Endothelial cell of hepatic sinusoid (primary cell): ENCODE results near the gene BRCA2.
"Not testable (repeated sequence)": the region's sequence is repeated elsewhere in the genome, so short reads cannot be mapped to it uniquely, and the experiment has no call there.

Source experiments
- in situ Hi-C: cut with HindIII; loops from 2 replicates; pipeline ENCODE4 v1.10.0; 2017; ENCODE audit warnings: low sequenced_read_pairs

BRCA2 gene

DNA sequence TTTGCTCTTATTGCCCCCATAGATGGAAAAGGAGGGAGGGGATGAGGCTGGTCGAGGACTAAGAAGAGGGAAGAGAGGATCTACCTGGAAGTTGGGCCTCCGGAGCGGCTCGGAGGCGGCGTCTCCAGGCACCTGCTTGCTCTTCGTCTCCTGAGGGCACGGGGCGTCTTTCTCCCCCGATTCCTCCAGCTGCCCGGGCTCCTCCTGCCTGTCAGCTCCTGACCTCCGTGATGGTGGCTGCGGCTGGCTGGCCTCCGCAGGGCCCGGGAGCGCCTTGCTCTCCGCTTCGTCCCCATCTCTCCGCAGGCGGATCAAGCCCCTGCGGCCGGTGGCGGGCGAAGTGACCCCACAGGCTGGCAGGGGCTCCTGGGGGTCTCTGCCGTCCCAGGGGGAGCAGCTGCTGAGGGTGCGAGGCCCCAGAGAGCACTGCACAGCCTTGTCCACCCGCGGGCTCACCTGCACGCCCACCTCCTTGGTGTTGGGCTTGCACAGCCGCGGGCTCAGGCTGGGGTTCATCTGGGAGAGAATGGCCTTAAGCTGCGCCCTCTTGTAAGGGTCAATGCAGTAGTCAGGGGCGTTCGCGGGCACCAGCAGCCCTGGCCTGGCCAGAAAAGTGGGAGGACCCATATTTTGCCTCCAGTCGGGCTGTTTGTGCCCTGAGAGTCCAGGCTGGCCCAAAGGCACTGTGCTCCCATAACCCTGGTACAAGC, 4.0 kb upstream of the BRCA2 start:
- in situ Hi-C loops: no loop called here

DNA sequence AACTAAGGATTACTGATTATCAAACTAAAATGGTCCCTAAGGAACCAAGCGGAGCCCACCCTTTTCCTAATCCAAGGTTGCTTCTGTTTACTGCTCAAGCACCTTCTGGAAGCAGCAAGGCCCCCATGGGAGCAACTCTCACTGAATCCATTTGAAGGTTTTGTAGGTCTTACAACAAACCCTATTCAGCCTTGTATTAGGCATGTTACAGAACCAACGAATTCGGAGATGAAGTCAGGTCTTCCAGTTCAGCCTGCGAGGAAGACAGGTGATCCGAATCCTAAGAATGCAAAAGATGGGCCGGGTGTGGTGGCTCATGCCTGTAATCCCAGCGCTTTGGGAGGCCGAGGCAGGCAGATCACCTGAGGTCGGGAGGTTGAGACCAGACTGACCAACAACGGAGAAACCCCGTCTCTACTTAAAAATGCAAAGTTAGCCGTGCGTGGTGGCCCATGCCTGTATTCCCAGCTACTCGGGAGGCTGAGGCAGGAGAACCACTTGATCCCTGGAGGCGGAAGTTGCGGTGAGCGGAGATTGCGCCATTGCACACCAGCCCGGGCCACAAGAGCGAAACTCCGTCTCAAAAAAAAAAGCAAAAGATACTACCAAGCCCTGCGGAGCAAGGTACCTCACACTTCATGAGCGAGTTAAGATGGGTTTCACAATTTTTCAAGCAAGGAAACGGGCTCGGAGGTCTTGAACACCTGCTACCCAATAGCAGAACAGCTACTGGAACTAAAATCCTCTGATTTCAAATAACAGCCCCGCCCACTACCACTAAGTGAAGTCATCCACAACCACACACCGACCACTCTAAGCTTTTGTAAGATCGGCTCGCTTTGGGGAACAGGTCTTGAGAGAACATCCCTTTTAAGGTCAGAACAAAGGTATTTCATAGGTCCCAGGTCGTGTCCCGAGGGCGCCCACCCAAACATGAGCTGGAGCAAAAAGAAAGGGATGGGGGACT, 754 bp upstream of the BRCA2 start:
- in situ Hi-C loops: no loop called here

DNA sequence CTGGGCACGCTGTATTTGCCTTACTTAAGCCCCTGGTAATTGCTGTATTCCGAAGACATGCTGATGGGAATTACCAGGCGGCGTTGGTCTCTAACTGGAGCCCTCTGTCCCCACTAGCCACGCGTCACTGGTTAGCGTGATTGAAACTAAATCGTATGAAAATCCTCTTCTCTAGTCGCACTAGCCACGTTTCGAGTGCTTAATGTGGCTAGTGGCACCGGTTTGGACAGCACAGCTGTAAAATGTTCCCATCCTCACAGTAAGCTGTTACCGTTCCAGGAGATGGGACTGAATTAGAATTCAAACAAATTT, 676 bp downstream of the BRCA2 start:
- in situ Hi-C loops: no loop called here

DNA sequence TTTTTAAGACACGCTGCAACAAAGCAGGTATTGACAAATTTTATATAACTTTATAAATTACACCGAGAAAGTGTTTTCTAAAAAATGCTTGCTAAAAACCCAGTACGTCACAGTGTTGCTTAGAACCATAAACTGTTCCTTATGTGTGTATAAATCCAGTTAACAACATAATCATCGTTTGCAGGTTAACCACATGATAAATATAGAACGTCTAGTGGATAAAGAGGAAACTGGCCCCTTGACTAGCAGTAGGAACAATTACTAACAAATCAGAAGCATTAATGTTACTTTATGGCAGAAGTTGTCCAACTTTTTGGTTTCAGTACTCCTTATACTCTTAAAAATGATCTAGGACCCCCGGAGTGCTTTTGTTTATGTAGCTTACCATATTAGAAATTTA, 1.2 kb downstream of the BRCA2 start:
- in situ Hi-C loops: no loop called here

DNA sequence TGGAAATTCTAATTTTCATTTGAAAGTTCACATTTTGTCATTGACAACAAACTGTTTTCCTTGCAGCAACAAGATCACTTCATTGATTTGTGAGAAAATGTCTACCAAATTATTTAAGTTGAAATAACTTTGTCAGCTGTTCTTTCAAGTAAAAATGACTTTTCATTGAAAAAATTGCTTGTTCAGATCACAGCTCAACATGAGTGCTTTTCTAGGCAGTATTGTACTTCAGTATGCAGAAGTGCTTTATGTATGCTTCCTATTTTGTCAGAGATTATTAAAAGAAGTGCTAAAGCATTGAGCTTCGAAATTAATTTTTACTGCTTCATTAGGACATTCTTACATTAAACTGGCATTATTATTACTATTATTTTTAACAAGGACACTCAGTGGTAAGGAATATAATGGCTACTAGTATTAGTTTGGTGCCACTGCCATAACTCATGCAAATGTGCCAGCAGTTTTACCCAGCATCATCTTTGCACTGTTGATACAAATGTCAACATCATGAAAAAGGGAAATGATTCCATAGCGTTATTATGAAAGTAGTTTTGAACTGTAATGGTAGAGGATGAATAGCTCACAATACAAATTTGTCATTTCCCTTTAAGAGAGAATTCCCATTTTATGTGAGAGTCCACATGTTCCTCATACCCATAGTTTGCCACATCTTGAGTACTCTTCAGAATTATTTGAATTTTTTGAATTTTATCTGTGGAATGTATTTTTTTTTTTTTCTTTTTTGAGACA, 2.6 kb downstream of the BRCA2 start:
- in situ Hi-C loops: no loop called here

DNA sequence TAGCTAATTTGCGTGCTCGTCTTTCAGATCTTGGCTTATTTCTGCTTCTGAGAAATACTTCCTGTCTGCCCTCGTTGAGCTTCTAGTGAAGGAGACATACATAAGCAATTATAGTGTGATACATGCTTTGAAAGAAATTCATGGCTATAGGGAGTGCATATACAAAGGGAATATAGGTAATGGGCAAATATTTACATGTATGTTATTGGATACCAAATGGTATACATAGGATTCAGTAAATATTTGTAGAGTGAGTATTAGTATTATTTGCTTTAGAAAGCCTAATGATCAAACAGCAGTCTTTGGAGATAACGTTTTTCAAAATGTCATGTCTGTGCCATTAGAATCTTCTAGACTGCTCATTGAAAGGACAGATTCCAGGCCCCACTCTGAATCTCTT, 5.2 kb downstream of the BRCA2 start:
- in situ Hi-C loops: no loop called here

DNA sequence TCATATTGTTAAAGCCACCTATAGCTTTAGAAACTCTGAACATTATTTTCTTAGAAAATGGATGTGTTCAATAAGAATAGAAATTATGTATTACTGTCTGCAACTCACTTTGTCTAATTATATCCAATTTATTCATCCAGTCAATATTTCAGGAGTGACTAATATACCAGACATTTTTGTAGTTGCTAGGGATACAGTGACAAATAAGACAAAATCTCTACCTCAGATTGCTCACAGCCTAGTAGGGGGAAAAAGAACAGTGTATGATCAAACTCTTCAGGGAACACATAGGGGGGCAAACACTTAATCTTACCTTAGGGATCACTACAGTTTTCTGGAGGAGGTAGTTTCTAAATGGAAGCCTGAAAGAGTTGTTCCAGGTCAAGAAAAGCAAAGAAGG, 8.6 kb downstream of the BRCA2 start:
- in situ Hi-C loops: no loop called here

DNA sequence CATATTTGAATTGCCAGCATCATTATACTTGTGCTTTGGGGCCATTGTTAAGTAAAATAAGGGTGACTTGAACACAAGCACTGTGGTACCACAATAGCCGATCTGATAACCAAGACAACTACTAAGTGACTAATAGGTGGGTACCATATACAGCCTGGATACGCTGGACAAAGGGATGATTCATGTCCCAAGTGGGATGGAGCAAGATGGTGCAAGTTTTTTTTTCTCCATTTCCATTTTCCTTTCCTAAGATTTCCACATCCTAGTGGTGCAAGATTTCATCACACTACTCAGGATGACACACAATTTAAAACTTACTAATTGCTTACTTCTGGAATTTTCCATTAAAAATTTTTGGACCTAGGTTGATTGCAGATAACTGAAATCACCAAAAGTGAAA, 15.1 kb downstream of the BRCA2 start:
- in situ Hi-C loops: no loop called here

DNA sequence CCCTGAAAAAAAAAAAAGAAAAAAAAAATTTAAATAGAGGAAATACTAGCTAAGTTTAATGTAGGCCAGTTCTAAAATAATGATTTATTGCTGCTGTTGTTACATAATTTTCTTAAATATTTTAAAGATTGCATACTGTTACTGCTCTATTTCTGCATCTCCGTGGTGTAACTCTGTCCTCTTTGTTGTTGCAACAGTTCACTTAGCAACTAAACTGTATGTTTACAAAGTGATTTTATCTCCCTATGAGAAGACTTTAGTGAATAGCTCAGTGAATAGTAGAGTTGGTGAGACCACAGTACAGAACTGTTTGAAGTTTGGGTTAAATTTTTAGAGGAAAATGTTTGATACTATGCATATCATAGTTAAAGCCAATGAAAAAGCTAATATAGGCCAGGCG, 19.4 kb downstream of the BRCA2 start:
- in situ Hi-C loops: no loop called here

DNA sequence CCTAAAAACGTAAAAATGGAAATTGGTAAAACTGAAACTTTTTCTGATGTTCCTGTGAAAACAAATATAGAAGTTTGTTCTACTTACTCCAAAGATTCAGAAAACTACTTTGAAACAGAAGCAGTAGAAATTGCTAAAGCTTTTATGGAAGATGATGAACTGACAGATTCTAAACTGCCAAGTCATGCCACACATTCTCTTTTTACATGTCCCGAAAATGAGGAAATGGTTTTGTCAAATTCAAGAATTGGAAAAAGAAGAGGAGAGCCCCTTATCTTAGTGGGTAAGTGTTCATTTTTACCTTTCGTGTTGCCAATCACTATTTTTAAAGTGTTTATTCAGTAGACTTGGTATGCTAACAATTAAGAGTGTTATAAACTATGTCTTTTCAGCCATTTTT, 25.6 kb downstream of the BRCA2 start:
- in situ Hi-C loops: no loop called here

DNA sequence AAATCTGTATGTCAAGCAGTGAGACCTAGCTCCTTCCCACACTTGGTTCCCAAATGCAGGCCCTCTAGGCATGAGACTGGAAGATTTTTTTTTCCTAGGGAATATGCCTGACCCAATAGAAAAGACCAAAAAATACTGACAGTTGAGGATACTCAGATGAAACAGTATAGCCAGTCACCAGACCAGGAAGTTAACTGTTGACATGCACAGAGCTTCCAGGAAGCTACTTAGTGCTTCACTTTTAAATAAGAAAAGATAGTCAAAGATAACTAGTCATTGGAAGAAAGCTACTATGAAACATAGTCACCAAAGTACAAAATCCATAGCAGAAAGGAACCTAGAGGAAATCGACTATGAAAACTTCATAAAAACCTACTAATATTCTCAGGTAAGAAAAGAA, 32.3 kb downstream of the BRCA2 start:
- in situ Hi-C loops: no loop called here

DNA sequence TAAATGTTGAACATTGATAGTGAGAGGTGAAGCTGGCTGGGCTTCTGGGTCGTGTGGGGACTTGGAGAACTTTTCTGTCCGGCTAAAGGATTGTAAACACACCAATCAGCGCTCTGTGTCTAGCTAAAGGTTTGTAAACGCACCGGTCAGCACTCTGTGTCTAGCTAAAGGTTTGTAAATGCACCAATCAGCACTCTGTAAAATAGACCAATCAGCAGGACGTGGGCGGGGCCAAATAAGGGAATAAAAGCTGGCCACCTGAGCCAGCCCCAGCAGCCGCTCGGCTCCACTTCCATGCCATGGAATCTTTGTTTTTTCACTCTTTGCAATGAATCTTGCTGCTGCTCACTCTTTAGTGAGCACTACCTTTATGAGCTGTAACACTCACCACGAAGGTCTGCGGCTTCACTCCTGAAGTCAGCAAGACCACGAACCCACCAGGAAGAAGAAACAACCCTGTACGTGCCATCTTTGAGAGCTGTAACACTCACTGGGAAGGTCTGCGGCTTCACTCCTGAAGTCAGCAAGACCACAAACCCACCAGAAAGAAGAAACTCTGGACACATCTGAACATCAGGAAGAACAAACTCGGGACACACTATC, 35.6 kb downstream of the BRCA2 start:
- in situ Hi-C loops: not testable (repeated sequence)

DNA sequence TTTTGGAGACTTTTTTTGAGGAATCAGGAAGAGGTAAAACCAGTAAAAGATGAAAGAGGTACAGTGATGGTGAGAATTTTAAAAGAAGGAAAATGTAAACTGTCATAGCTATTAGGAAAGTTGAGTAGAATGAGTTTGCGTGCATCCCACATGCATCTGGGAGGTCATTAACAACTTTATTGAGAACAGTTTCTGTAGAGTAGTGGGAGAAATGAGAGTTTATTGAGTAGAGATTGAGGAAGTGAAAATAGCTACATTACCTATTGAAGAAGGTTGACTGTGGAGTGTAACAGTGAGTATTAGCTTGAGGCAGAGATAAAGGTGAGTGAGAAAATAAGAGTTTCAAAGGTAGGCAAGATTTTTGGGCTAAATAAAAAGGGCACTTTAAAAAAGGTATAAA, 38.7 kb downstream of the BRCA2 start:
- in situ Hi-C loops: no loop called here

DNA sequence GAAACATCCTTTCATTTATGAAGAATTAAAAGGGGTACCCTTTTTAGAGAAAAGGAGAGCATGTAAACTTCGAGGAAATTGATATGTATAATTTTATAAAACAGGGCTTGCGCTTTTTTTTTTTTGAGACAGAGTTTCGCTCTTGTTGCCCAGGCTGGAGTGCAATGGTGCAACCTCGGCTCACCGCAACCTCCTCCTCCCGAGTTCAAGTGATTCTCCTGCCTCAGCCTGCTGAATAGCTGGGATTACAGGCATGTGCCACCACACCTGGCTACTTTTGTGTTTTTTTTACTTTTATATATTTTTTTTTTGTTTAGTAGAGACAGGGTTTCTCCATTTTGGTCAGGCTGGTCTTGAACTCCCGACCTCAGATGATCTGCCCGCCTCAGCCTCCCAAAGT, 40.6 kb downstream of the BRCA2 start:
- in situ Hi-C loops: not testable (repeated sequence)

DNA sequence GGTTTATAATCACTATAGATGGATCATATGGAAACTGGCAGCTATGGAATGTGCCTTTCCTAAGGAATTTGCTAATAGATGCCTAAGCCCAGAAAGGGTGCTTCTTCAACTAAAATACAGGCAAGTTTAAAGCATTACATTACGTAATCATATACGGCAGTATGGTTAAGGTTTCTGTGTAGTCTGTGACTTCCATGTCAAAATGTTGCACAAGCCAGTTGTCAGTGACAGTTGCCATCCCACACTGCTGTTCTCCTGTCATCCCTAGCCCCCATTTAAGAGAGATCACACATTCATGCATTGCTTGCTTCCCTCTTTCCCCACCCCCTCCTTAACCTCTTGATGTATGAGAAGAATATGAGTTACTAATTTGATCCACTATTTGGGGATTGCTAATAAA, 47.3 kb downstream of the BRCA2 start:
- in situ Hi-C loops: no loop called here

DNA sequence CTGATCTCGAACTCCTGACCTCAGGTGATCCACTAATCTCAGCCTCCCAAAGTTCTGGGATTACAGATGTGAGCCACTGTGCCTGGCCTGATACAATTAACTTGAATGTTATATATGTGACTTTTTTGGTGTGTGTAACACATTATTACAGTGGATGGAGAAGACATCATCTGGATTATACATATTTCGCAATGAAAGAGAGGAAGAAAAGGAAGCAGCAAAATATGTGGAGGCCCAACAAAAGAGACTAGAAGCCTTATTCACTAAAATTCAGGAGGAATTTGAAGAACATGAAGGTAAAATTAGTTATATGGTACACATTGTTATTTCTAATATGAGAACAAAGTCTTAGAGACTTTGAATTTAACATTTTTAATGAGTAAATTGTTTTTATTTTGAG, 55.5 kb downstream of the BRCA2 start:
- in situ Hi-C loops: no loop called here

DNA sequence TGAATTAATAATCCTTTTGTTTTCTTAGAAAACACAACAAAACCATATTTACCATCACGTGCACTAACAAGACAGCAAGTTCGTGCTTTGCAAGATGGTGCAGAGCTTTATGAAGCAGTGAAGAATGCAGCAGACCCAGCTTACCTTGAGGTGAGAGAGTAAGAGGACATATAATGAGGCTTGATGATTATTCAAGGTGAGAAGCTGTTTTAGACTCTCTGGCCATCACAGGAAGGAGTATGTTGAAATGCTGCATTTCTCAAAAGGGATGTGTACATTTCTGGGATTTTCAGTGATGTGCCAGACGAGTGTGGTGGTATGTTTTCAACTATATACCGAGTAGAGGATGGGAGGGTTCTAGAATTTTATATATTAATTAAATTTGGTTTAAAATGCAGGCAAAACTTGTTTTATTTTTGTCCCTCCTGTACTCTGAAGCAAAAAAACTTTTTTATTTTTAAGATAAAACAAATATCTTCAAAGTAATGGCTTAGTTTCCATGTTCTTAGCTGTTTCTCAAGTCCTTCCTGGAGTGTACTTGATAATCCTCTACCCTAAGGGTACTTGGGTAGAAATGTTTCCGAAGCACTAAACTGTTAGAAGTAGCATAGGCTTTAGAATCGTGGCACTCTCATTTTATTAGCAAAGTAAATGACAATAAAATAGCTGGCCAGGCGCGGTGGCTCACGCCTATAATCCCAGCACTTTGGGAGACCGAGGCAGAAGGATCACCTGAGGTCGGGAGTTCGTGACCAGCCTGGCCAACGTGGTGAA, 61.5 kb downstream of the BRCA2 start:
- in situ Hi-C loops: no loop called here

DNA sequence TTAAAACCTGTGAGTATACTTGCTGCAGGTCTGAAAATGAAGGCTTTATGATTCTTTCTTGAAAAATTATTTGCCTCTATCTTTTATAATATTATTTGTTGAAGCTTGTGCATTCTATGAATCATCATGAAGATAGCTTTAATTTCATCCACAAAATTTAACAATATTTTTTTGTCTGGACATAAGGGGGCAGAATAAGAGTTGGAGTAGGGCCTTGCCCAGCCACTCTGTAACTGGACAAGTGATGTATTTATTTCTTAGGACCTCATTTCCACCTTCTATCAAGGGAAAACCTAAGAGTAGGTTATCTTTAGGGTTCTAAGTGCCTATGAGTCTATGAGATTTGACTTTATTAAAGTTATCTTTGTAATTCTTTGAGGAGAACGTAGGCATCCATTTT, 62.7 kb downstream of the BRCA2 start:
- in situ Hi-C loops: no loop called here

DNA sequence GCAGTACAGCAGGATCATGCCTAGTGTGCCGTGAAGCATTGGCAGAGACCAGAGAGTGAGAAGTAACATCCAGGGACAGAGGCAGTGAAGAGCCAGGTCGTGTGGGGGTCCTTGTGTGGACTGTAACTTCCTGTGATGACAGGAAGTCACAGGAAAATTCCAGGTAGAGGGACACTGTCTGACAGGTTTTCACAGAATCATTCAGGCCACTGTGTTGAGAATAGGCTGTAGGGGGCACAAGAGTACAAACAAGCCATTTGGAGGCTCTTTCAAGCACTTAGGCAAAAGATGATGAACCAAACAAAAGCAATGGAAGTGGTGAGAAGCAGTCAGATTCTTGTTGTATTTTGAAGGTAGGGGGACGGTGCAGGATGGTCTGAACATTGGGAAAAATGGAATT, 66.2 kb downstream of the BRCA2 start:
- in situ Hi-C loops: no loop called here

DNA sequence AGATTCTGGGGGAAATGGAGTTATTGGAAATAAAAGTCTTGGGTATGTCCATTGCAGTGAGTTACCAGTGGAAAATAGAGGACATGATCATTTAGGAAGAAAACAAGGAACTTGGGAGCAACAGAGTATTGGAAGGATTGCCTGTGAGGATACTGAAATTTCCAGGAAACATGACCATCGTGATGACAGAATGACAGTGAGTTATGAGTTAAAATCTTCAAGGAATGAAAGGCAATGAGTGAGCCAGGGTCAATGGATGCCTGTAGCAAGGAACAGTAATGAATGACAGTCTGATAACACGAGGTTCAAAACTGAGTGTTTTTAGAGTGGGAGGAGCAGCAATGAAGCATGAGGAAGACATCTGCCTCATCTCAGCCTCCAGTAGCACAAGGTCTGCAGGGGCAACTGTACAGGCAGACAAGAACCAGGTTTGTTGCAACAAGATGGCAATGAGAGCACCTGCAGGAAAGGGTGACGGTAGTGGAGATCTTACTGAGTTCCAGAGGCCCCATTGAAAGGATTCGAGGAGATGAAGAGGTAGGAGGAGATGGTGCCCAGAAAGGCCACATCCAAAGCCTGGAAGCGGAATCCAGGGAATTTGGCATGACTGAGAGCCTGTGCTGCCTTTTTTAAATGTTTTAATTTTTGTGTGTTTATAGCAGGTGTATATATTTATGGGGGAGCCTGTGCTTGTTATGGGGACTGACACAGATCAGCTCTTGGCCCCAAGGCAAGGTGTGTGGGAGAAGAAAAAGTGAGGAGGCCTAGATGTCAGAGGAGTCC, 68.7 kb downstream of the BRCA2 start:
- in situ Hi-C loops: no loop called here
